Large intestine (tissue), 3 donors: ENCODE results near the gene PRKCE. TPM values are rescaled to one million over a fixed set of nuclear protein-coding genes. Genes with fewer than 3 reads are reported as not detected.
A peak's percentile ranks its signal among the peaks of the same experiment; 100 is the strongest.

Experiments used
- DNase-seq, 2 donors: peaks; one replicate each; pipeline versions ENCODE4 v3.0.0 to v3.0.0-alpha.2; 2013
- H3K27ac ChIP-seq: one replicate; pipeline ENCODE4 v1.5.1; 2013; ENCODE audit warnings: low read length
- H3K27me3 ChIP-seq: 2 replicates; pipeline ENCODE4 v1.6.1; 2013; ENCODE audit warnings: low read length; ENCODE audit not compliant: control insufficient read depth, insufficient read depth
- H3K36me3 ChIP-seq: 2 replicates; pipeline ENCODE4 v1.6.1; 2013; ENCODE audit warnings: low read length; ENCODE audit not compliant: control insufficient read depth, insufficient read depth
- H3K4me1 ChIP-seq: one replicate; pipeline ENCODE4 v1.6.1; 2013; ENCODE audit warnings: low read length; ENCODE audit not compliant: control insufficient read depth, insufficient read depth
- H3K4me3 ChIP-seq: one replicate; pipeline ENCODE4 v1.5.1; 2013; ENCODE audit warnings: low read length
- H3K9me3 ChIP-seq: one replicate; pipeline ENCODE4 v1.6.1; 2013; ENCODE audit warnings: mild to moderate bottlenecking, low read depth, low read length, moderate library complexity; ENCODE audit not compliant: control insufficient read depth
- WGBS: methylation state at CpG from one replicate; pipeline ENCODE4 v1.1.5; 2013; ENCODE audit warnings: low lambda C conversion rate; ENCODE audit not compliant: insufficient coverage; 5-methylcytosine and 5-hydroxymethylcytosine counted together
- polyA plus RNA-seq: library from polyadenylated mRNA; unstranded; fragments of 120-200 nt; gene quantifications from one replicate; pipeline ENCODE4 v1.2.1, GENCODE V29; 2013

Gene PRKCE
- polyA plus RNA-seq, 1 donor = 13.0 TPM

GRCh38 chr2:46184794-46185583 is 533.5 kb downstream of the PRKCE start:
- DNase-seq = no peak
- no CpG with 5 or more reads among the region's 12 CpGs for WGBS
- no peaks in the 10 kb centered on the region for H3K9me3 ChIP-seq

GRCh38 chr2:46187112-46187618 is 535.7 kb downstream of the PRKCE start:
- Histone ChIP-seq H3K27ac (peak overlapping the region; percentile 14), H3K9me3 (no peaks in the 10 kb centered on the region), H3K4me3 (no peak overlapping the region), H3K4me1 (no peaks in the 10 kb centered on the region), H3K27me3 (no peaks in the 10 kb centered on the region), H3K36me3 (peaks cover 10% of the 10 kb centered on the region)
- 30% methylated on average over 1 of the region's 6 CpGs for WGBS
- DNase-seq = peak in 1 of 2 donors; percentile 53

More at GRCh38 chr2:46184794-46185583, 533.5 kb downstream of the PRKCE start:
- Histone ChIP-seq H3K4me3 (no peak overlapping the region), H3K27ac (no peak overlapping the region), H3K36me3 (peaks cover 11% of the 10 kb centered on the region), H3K27me3 (no peaks in the 10 kb centered on the region), H3K4me1 (no peaks in the 10 kb centered on the region)

- no peak for DNase-seq
- no peaks in the 10 kb centered on the region for H3K9me3 ChIP-seq
These were observed 536.7 kb downstream of the PRKCE start for GRCh38 chr2:46188041-46188716.

GRCh38 chr2:46193356-46193755 is 541.9 kb downstream of the PRKCE start:
- no peaks in the 10 kb centered on the region for H3K4me1 ChIP-seq
- no peak overlapping the region for H3K27ac ChIP-seq
- H3K27me3 ChIP-seq = no peaks in the 10 kb centered on the region
- no peaks in the 10 kb centered on the region for H3K9me3 ChIP-seq
- no peaks in the 10 kb centered on the region for H3K36me3 ChIP-seq
- DNase-seq = no peak
- H3K4me3 ChIP-seq = no peak overlapping the region
- no CpG with 5 or more reads among the region's 4 CpGs for WGBS

More at GRCh38 chr2:46188041-46188716, 536.7 kb downstream of the PRKCE start:
- WGBS = 100% methylated on average over 1 of the region's 7 CpGs
- H3K27me3 ChIP-seq = no peaks in the 10 kb centered on the region
- H3K4me1 ChIP-seq = no peaks in the 10 kb centered on the region
- no peak overlapping the region for H3K4me3 ChIP-seq
- H3K36me3 ChIP-seq = peaks cover 10% of the 10 kb centered on the region
- H3K27ac ChIP-seq = no peak overlapping the region

- Histone ChIP-seq H3K36me3 (no peaks in the 10 kb centered on the region), H3K9me3 (no peaks in the 10 kb centered on the region), H3K4me3 (no peak overlapping the region), H3K27ac (no peak overlapping the region), H3K4me1 (no peaks in the 10 kb centered on the region), H3K27me3 (no peaks in the 10 kb centered on the region)
- WGBS = no CpG with 5 or more reads among the region's 3 CpGs
- DNase-seq = no peak
These were observed 542.4 kb downstream of the PRKCE start for GRCh38 chr2:46193855-46194254.

GRCh38 chr2:46194856-46195255 is 543.4 kb downstream of the PRKCE start:
- no peaks in the 10 kb centered on the region for H3K27me3 ChIP-seq
- no peak overlapping the region for H3K4me3 ChIP-seq
- no peak for DNase-seq
- no peaks in the 10 kb centered on the region for H3K36me3 ChIP-seq
- H3K4me1 ChIP-seq = no peaks in the 10 kb centered on the region
- WGBS = no CpG with 5 or more reads among the region's 2 CpGs
- no peak overlapping the region for H3K27ac ChIP-seq
- no peaks in the 10 kb centered on the region for H3K9me3 ChIP-seq

GRCh38 chr2:46195819-46196218 is 544.3 kb downstream of the PRKCE start:
- Histone ChIP-seq H3K27ac (no peak overlapping the region), H3K27me3 (no peaks in the 10 kb centered on the region)
- WGBS = no CpG with 5 or more reads among the region's 10 CpGs

GRCh38 chr2:46196871-46197462 is 545.5 kb downstream of the PRKCE start:
- Histone ChIP-seq H3K27me3 (no peaks in the 10 kb centered on the region), H3K9me3 (no peaks in the 10 kb centered on the region), H3K4me1 (peaks cover 3% of the 10 kb centered on the region), H3K27ac (no peak overlapping the region), H3K4me3 (no peak overlapping the region), H3K36me3 (no peaks in the 10 kb centered on the region)
- DNase-seq = no peak
- WGBS = no CpG with 5 or more reads among the region's 5 CpGs

More at GRCh38 chr2:46195819-46196218, 544.3 kb downstream of the PRKCE start:
- no peaks in the 10 kb centered on the region for H3K36me3 ChIP-seq
- no peak overlapping the region for H3K4me3 ChIP-seq
- no peak for DNase-seq
- H3K9me3 ChIP-seq = no peaks in the 10 kb centered on the region
- peaks cover 3% of the 10 kb centered on the region for H3K4me1 ChIP-seq

GRCh38 chr2:46197672-46198071 is 546.2 kb downstream of the PRKCE start:
- Histone ChIP-seq H3K27me3 (no peaks in the 10 kb centered on the region), H3K27ac (no peak overlapping the region), H3K36me3 (no peaks in the 10 kb centered on the region), H3K9me3 (no peaks in the 10 kb centered on the region), H3K4me3 (no peak overlapping the region), H3K4me1 (peaks cover 3% of the 10 kb centered on the region)
- DNase-seq = no peak
- WGBS = no CpG with 5 or more reads among the region's 4 CpGs

GRCh38 chr2:46198164-46198883 is 546.8 kb downstream of the PRKCE start:
- DNase-seq = no peak
- H3K4me3 ChIP-seq = no peak overlapping the region
- H3K27me3 ChIP-seq = no peaks in the 10 kb centered on the region
- H3K36me3 ChIP-seq = no peaks in the 10 kb centered on the region
- peaks cover 3% of the 10 kb centered on the region for H3K4me1 ChIP-seq
- H3K9me3 ChIP-seq = no peaks in the 10 kb centered on the region
- H3K27ac ChIP-seq = no peak overlapping the region
- no CpG with 5 or more reads among the region's 5 CpGs for WGBS
